LNCaP clone FGC (cell line): ENCODE results near the gene DOC2B.

ENCODE experiments used
- DNase-seq: peaks from one replicate; pipeline ENCODE4 v3.0.0-alpha.2; 2011; ENCODE audit warnings: low read depth
- H3K4me3 ChIP-seq: 2 replicates; pipeline ENCODE4 v1.5.1; 2011; ENCODE audit warnings: mild to moderate bottlenecking, low read depth, low read length, control low read depth
- TF ChIP-seq, protein P1 (sequence below): IDR thresholded peaks from 2 replicates; pipeline ENCODE4 v1.5.1; 2012; ENCODE audit warnings: mild to moderate bottlenecking; ENCODE audit not compliant: control insufficient read depth, insufficient read depth; ENCODE audit errors: extremely low read depth

The DOC2B gene

DNA sequence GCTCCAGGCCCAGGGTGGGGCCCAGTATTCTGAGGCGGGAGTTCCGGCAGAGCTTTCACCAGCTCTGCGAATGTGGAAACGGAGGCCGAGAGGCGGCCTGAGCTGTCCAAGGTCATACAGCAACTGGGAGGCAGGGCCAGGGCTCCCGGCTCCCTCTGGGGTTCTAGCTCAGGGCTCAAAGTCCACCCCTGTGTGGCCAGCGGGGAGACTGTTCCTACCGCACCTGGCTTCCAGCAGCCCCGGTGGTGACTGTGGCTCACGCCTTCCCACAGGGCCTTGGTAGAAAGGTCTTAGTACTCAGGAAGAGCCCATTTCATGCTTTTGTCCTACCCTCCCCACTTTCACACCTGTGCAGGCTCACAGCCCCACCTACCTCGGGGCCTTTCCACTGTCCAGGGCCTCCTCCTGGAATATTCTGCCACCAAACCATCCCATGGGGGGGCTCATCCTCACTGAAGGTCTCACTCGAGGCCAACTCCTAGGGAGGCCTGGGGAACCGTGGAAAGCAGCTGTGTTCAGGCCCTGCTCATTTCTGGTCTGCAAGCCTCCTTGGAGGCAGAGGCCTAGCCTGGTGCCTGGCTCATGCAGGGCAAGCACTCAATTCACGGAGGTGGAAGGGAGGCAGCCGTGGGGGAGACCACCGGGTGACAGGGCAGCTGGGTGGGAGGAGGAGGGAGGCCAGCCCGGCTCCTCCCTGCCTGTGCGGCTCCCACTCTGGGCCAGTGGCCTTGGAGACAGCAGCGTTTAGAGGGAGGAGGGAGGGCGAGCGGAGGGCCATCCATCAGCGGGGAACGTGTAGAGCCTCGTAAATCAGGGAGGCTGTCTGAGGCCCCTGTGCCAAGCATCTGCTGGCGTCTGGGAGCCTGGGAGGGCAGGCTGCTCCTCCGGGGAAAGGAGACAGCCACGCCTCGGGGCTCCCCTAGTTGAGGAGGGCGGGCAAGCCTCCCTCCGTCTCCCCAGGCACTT, 12.7 kb upstream of the DOC2B start:
- H3K4me3 ChIP-seq = no peak overlapping the region
- DNase-seq = no peak

DNA sequence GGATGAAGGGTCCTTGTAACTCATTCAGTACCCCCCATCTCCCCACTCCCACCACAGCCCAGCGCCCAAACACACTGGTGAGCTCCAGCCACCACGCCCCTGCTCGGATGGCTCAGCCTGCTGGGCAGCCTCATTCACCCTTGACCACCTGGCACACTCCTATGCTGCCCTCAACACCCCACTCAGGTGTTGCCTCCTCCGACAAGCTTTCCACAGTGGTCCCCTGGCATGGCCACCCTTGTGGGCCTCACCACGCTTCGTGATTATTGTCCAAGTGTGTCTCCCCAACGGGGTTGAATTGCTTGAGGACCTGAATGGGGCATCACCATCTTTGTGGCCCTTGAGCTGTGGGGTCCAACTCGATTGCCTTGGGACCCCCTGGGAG, 12.0 kb upstream of the DOC2B start:
- no peak for DNase-seq
- no peak overlapping the region for H3K4me3 ChIP-seq
- TF ChIP-seq, protein P1, sequence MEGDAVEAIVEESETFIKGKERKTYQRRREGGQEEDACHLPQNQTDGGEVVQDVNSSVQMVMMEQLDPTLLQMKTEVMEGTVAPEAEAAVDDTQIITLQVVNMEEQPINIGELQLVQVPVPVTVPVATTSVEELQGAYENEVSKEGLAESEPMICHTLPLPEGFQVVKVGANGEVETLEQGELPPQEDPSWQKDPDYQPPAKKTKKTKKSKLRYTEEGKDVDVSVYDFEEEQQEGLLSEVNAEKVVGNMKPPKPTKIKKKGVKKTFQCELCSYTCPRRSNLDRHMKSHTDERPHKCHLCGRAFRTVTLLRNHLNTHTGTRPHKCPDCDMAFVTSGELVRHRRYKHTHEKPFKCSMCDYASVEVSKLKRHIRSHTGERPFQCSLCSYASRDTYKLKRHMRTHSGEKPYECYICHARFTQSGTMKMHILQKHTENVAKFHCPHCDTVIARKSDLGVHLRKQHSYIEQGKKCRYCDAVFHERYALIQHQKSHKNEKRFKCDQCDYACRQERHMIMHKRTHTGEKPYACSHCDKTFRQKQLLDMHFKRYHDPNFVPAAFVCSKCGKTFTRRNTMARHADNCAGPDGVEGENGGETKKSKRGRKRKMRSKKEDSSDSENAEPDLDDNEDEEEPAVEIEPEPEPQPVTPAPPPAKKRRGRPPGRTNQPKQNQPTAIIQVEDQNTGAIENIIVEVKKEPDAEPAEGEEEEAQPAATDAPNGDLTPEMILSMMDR = no peak

More for the DNA sequence above, 12.7 kb upstream of the DOC2B start:
- TF ChIP-seq, protein P1 = no peak

DNA sequence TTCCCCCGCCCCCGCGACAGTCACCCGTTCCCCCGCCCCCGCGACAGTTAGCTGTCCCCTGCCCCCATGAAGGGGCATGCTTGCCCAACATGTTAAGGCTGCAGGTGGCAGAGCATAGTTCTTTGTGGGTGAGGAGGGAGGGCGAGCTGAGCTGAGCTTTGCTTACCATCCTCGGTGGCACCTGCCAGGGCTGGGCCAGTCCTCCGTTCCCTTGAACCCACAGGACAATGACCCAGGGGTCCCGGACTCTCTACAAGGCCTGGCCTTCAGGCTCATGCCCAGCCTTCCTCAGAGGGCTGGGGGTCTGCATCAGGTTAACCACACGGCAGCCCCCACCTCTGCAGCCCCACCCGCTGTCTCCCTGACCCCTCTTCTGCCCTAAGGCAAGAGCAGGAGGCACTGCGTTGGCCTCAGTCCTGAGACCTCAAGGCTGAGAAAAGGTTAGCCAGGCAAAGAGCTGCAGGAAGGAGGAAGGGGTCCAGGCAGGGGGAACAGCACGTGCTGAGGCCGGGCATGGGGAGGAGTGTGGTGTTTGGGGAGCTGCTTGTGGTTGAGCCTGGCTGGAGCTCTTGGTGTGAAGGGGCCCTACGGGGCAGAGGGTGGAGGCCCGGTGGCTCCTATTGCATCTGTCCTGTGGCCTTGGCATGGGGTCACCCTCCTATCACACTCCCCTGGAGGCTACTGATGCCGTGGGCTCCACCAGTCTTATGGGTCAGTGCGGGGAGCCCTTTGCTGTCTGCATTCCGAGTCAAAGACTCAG, 11.4 kb upstream of the DOC2B start:
- TF ChIP-seq, protein P1 = no peak
- DNase-seq = no peak
- H3K4me3 ChIP-seq = no peak overlapping the region

DNA sequence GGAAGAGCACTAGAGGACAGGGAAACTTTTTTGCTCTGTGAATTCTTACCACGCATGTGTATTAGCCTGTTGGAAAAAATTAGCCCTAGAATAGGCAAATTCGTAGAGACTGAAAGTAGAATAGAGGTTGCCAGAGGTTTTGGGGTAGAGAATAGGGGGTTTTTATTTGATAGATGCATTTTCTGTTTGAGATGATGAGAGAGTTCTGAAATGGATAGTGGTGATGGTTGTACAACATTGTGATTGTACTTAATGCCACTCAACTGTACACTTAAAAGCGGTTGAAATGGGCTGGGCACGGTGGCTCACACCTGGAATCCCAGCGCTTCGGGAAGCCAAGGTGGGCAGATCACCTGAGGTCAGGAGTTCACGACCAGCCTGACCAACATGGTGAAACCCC, 8.0 kb upstream of the DOC2B start:
- TF ChIP-seq, protein P1 = no peak
- no peak for DNase-seq
- no peak overlapping the region for H3K4me3 ChIP-seq

DNA sequence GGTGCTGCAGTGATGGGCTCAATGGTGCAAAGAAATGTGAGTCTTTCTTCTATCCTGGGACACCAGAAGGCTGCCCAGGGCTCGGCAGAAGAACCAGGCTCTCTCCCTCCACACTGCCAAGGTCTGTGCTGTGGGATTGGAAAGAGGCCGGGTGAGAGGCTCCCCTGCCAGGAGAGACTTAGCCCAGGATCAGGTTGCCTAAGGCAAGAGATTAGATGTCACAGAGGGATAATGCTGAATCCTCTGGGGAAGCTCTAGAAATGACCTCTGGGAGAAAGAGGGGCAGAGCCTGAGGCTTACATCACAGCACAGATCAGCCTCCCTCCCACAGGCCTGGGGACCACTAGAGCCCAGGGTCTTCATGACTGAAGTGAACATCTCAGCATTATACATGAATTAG, 5.7 kb upstream of the DOC2B start:
- DNase-seq = no peak
- H3K4me3 ChIP-seq = no peak overlapping the region
- TF ChIP-seq, protein P1 = no peak

DNA sequence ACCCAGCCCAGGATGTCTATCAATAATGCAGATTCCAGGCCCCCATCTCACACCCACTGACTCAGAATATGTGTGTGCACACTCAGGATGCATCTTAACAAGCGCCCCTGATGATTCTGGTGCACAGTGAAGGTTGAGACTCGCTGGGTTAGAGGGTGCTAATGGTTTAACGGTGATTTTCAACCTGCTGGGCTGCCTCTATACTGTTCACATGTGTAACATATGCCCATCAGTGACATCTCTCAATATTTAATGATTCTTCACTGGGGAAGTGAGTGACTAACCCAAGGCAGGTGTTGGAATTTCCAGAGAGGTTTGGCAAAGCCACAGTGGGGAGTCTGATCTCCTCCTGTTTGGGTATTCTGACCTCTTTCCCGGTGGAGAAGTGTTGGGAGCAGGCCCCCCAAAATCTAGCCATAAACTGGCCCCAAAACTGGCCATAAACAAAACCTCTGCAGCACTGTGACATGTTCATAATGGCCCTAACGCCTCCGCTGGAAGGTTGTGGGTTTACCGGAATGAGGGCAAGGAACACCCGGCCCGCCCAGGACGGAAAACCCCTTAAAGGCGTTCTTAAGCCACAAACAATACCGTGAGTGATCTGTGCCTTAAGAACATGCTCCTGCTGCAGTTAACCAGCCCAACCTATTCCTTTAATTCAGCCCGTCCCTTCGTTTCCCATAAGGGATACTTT, 4.1 kb upstream of the DOC2B start:
- TF ChIP-seq, protein P1 = no peak
- DNase-seq = no peak
- H3K4me3 ChIP-seq = no peak overlapping the region
